ENCODE data around the gene RNF167.

GRCh38 chr17:4895121-4895520 lies 44.9 kb upstream of the RNF167 start:
- no peak for TF ChIP-seq CTCF (IDR thresholded peaks at IDR 0.05)
- TF ChIP-seq POLR2A (IDR thresholded peaks at IDR 0.05): no peak

All from ovary (tissue), 3 donors.